COLO829 (cell line): ENCODE measurements around the gene BCAS1.

Source experiments
- DNase-seq: peaks from one replicate; pipeline ENCODE4 v3.0.0; 2012; ENCODE audit warnings: low spot score

The BCAS1 gene

GRCh38 chr20:54070187-54070987 is at the start of gene BCAS1:
Gene BCAS1, minus strand, starts transcription at chr20:54070594. Its CDS starts 11,876 bp downstream, at chr20:54058718.
- DNase-seq, result no peak

DNA sequence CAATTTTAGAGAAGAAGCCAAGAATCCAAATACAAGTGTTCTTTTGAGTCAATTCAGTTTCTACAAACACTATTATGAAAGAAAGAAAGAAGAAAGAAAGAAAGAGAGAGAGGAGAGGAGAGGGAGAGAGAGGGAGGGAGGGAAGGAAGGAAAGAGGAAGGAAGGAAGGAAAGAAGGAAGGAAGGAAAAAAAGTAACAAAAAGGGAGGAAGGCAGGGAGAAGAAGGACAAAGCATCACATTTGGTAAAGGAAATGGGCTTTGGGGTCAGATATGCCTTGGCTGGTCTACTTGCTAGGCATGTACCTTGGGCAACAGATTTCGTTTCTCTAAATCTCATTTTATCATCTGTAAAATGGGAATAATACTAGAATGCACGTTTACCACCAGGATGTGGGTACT is 49.4 kb upstream of the BCAS1 start:
- no peak for DNase-seq

- DNase-seq, result no peak
These were observed 48.0 kb upstream of the BCAS1 start for GRCh38 chr20:54118220-54119001.

DNA sequence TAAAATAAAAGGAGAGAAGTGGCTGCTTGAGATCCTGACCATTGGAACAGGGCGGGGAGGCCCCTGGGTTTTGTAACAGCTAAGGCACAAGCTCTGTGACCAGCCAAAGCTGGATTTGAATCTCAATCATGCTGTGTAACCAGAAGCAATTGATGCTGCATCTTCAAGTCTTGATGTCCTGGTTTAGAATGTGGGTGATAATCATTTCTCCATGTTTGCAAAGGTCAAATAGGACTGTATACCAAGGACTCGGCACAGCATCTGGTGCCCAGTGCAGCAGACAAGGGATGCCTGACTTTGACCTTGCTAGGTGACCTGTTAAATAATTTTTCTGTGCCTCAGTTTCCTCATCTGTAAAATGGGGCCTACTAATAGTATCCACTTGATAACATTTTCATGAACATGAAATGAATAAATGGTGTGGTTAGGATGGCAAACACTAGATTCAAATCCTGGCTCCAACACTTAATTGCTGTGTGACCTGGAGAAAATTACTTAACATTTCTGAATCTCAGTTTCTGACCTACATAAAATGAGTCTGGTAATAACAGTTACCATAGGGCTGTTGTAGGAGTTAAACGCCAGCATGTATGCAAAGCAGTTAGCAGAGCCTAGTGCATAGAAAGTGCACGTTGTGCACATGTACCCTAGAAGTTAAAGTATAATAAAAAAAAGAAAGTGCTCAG is 46.3 kb upstream of the BCAS1 start:
- DNase-seq, result no peak

DNA sequence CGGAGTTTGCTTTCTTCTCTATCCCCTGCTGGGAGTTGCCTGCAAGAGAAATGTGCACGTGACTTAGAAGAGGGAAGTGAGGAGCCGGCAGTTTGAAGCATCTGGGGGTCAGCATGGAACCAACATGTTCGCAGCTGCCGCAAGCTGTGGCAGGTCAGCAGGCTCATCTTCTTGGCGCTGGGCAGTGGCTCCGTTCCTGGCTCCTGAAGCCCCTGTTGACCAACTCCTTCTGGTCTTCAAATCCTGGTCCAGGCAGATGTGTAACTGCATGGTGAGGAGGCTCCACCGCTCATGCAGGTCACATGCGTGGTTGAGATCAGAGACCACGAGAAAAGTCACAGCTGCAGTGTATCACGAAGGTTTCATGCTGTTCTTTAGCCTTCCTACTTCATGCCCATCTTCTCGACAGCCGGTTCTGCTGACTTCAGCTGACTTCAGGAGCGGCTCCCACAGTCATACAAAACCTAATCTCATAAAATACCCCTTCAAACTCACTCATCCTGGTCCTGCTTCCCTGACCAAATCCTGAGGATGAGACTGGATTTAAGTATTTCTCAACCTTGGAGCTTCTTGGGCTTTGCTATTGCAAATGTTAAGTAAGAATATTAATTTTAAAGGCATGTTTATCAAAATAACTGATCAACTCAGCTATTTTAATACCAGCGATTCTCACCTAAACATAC is 44.9 kb upstream of the BCAS1 start:
- no peak for DNase-seq

DNA sequence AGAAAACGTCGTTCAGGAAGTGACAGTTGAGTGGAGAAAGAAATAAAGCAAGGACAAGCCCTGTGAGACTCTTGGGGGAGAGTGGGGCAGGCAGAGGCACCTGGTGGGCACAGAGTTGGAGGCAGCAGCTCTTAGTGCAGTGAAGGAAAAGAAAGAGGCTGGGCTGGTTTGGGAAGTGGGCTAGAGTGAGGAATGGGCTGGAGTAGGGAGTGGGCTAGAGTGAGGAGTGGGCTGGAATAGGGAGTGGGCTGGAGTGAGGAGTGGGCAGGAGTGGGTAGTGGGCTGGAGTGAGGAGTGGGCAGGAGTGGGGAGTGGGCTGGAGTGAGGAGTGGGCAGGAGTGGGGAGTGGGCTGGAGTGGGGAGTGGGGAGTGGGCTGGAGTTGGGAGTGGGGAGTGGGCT is 43.7 kb upstream of the BCAS1 start:
- DNase-seq, result no peak

- DNase-seq, result no peak
These were observed 43.2 kb upstream of the BCAS1 start for GRCh38 chr20:54113566-54113965.

GRCh38 chr20:54112221-54112884 is 42.0 kb upstream of the BCAS1 start:
- DNase-seq, result no peak

DNA sequence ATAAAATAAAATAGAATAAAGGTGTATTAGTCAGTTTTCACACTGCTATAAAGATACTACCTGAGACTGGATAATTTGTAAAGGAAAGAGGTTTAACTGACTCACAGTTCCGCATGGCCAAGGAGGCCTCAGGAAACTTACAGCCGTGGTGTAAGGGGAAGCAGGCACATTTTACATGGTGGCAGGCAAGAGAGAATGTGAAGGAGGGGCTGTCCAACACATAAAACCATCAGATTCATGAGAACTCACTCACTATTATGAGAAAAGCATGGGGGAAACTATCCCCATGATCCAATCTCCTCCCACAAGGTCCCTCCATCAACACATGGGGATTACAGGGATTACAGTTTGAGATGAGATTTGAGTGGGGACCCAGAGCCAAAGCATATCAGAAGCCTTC is 41.1 kb upstream of the BCAS1 start:
- DNase-seq, result no peak

GRCh38 chr20:54110457-54110856 is 40.1 kb upstream of the BCAS1 start:
- DNase-seq, result no peak

DNA sequence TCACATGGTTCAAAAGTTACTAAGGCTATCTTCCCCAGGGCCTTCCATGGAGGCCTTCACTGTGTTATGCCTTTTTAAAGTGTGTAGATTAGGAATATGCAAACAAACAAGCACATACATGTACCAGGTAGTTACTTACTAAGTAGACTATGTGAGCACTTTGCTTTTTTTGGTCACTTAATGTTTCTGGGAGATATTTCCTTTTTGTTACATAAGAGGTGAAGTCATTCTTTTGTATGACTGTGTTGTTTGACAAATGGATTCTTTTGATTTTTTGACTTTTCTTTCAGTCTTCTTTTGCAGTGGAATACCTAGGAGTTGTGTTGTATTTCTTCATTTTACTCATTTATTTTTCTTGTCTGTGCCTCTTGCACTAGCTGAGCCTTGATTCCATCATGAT is 39.6 kb upstream of the BCAS1 start:
- no peak for DNase-seq

DNA sequence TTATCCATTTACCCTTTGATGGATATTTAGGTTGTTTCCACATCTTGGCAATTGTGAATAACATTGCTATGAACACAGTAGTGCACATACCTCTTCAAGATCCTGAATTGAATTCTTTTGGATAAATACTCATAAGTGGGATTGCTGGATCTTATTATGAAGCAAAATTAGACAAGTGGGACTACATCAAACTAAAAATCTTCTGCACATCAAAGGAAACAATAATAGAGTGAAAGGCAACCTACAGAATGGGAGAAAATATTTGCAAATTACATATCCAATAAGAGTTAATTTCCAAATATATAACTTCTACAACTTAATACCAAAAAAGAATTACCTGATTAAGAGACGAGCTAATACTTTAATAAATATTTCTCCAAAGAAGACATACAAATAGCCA is 38.4 kb upstream of the BCAS1 start:
- DNase-seq, result no peak

DNA sequence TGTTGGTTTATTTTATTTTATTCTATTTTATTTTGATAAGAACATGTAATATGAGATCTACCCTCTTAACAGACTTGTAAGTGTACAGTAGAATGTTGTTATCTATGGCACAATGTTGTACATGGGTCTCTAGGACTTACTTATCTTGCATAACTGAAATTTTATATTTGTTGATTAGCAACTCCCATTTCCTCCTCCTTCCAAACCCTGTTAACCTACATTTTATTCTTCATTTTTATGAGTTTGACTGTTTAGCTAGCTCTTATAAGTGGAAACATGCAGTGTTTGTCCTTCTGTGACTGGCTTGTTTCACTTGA is 37.9 kb upstream of the BCAS1 start:
- no peak for DNase-seq

DNA sequence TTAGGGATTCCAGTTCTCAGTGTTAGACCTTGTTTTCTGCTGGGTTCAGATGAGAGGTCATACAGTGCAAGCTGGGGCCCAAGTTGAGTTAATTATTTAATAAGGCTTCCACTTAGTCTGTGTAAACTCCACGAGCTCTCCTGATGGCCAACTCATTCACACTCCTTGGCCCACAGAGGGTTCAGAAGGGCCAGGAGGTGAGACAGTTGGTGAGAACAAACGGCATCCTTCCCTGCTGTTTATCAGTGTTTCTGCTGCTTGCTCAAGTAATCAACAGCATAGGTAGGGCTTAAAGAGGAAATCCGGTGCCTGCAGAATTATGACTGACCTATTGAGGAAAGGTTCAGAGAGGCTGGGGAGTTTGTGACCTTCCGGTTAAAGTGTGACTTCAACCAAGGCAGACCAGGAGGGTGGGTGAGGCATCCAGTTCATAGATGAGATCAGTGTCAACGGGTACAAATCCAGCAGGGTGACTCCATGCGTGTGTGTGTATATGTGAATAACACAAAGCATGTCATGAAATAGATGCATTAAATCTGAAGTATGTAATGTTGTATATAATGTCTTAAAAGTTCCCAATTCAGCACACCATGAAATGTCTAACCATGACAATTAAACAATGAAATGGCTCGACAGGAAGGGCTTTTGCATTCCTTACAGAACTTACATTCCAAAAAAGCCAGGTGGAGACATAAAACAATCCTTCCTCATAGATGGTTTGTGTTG is 37.4 kb upstream of the BCAS1 start:
- DNase-seq, result no peak

DNA sequence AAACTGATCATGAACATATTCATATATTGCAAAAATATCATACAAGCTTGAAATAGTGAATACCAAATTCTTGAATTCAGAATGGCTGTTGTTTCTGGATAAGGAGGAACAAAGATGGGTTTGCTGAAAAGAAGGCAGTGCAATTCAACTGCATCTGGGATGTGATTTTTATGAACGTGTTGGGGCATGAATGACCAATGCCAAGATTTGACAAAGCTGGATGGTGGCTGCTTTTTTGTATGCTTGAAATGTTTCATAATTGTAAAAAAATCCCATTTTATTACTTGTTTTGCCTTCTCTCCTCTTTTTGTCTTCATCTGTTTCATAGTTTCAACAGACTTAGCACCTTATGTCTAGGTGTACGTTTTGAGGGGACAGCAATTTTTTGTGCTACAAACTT is 36.8 kb upstream of the BCAS1 start:
- DNase-seq, result no peak

- DNase-seq, result no peak
These were observed 35.8 kb upstream of the BCAS1 start for GRCh38 chr20:54106162-54106561.

GRCh38 chr20:54105653-54106052 is 35.3 kb upstream of the BCAS1 start:
- DNase-seq, result no peak

- DNase-seq, result no peak
These were observed 34.4 kb upstream of the BCAS1 start for GRCh38 chr20:54104781-54105180.

GRCh38 chr20:54103762-54104600 is 33.6 kb upstream of the BCAS1 start:
- DNase-seq, result no peak

- peak; percentile 89 for DNase-seq
These were observed 32.8 kb upstream of the BCAS1 start for GRCh38 chr20:54103067-54103761.
